Activated naive CD4-positive, alpha-beta T cell treated with anti-CD3 and anti-CD28 coated beads, Interleukin-2, amount 50 U/mL, for 24 hours (primary cell): ENCODE measurements around the gene TEX28.
"Not testable (repeated sequence)": the region's sequence is repeated elsewhere in the genome, so short reads cannot be mapped to it uniquely, and the experiment has no call there.

Experiments used
- H3K27ac Mint-ChIP-seq: one replicate; pipeline ENCODE4 v1.8.0; 2021; ENCODE audit warnings: mild to moderate bottlenecking, mixed read lengths
- H3K27me3 Mint-ChIP-seq: one replicate; pipeline ENCODE4 v1.8.0; 2021; ENCODE audit warnings: mixed read lengths
- H3K36me3 Mint-ChIP-seq: one replicate; pipeline ENCODE4 v1.8.0; 2021; ENCODE audit warnings: mixed read lengths
- H3K4me1 Mint-ChIP-seq: one replicate; pipeline ENCODE4 v1.8.0; 2021; ENCODE audit warnings: mixed read lengths
- H3K4me3 Mint-ChIP-seq: one replicate; pipeline ENCODE4 v1.8.0; 2021; ENCODE audit warnings: mild to moderate bottlenecking, mixed read lengths
- H3K9me3 Mint-ChIP-seq: one replicate; pipeline ENCODE4 v1.8.0; 2021; ENCODE audit warnings: mixed read lengths

The TEX28 gene

GRCh38 chrX:154294791-154295574 is at the start of gene TEX28:
Gene TEX28, minus strand, starts transcription at chrX:154295124. Its CDS starts 3,007 bp downstream, at chrX:154292117.
- Mint-ChIP-seq H3K9me3 (no peaks in the 10 kb centered on the region), H3K27ac (no peak within 1 kb of the TSS), H3K36me3 (no peaks in the 10 kb centered on the region), H3K4me1 (no peaks in the 10 kb centered on the region), H3K4me3 (no peak within 1 kb of the TSS), H3K27me3 (no peaks in the 10 kb centered on the region)

GRCh38 chrX:154343620-154344019 is 48.7 kb upstream of the TEX28 start:
- peaks cover 11% of the 10 kb centered on the region for H3K4me1 Mint-ChIP-seq
- not testable (repeated sequence) for H3K36me3 Mint-ChIP-seq, H3K27ac Mint-ChIP-seq

GRCh38 chrX:154343063-154343462 is 48.1 kb upstream of the TEX28 start:
- not testable (repeated sequence) for H3K4me1 Mint-ChIP-seq, H3K9me3 Mint-ChIP-seq, H3K4me3 Mint-ChIP-seq, H3K27ac Mint-ChIP-seq, H3K27me3 Mint-ChIP-seq, H3K36me3 Mint-ChIP-seq

More at GRCh38 chrX:154343620-154344019, 48.7 kb upstream of the TEX28 start:
- not testable (repeated sequence) for H3K9me3 Mint-ChIP-seq, H3K4me3 Mint-ChIP-seq, H3K27me3 Mint-ChIP-seq

GRCh38 chrX:154341399-154342298 is 46.7 kb upstream of the TEX28 start:
- not testable (repeated sequence) for H3K27ac Mint-ChIP-seq, H3K4me3 Mint-ChIP-seq

GRCh38 chrX:154334496-154334895 is 39.6 kb upstream of the TEX28 start:
- Mint-ChIP-seq H3K27ac (peak overlapping the region; percentile 26), H3K9me3 (no peaks in the 10 kb centered on the region), H3K36me3 (no peaks in the 10 kb centered on the region), H3K4me3 (no peak overlapping the region), H3K27me3 (no peaks in the 10 kb centered on the region), H3K4me1 (peaks cover 26% of the 10 kb centered on the region)

More at GRCh38 chrX:154341399-154342298, 46.7 kb upstream of the TEX28 start:
- not testable (repeated sequence) for H3K36me3 Mint-ChIP-seq, H3K9me3 Mint-ChIP-seq, H3K27me3 Mint-ChIP-seq, H3K4me1 Mint-ChIP-seq

- no peak overlapping the region for H3K4me3 Mint-ChIP-seq
These were observed 38.9 kb upstream of the TEX28 start for GRCh38 chrX:154333837-154334271.

GRCh38 chrX:154333116-154333515 is 38.2 kb upstream of the TEX28 start:
- Mint-ChIP-seq H3K9me3 (no peaks in the 10 kb centered on the region), H3K27me3 (no peaks in the 10 kb centered on the region), H3K4me3 (no peak overlapping the region), H3K36me3 (no peaks in the 10 kb centered on the region), H3K27ac (no peak overlapping the region), H3K4me1 (peaks cover 35% of the 10 kb centered on the region)

More at GRCh38 chrX:154333837-154334271, 38.9 kb upstream of the TEX28 start:
- Mint-ChIP-seq H3K4me1 (peaks cover 30% of the 10 kb centered on the region), H3K27me3 (no peaks in the 10 kb centered on the region), H3K36me3 (no peaks in the 10 kb centered on the region), H3K27ac (peak overlapping the region; percentile 83), H3K9me3 (no peaks in the 10 kb centered on the region)

- Mint-ChIP-seq H3K36me3 (no peaks in the 10 kb centered on the region), H3K27ac (no peak overlapping the region), H3K4me1 (peaks cover 40% of the 10 kb centered on the region), H3K9me3 (no peaks in the 10 kb centered on the region), H3K27me3 (no peaks in the 10 kb centered on the region), H3K4me3 (no peak overlapping the region)
These were observed 37.6 kb upstream of the TEX28 start for GRCh38 chrX:154332561-154332960.

GRCh38 chrX:154329294-154329693 is 34.4 kb upstream of the TEX28 start:
- no peaks in the 10 kb centered on the region for H3K27me3 Mint-ChIP-seq
- no peak overlapping the region for H3K4me3 Mint-ChIP-seq
- peaks cover 60% of the 10 kb centered on the region for H3K4me1 Mint-ChIP-seq
- no peaks in the 10 kb centered on the region for H3K36me3 Mint-ChIP-seq
- no peaks in the 10 kb centered on the region for H3K9me3 Mint-ChIP-seq
- H3K27ac Mint-ChIP-seq = no peak overlapping the region

GRCh38 chrX:154328646-154329045 is 33.7 kb upstream of the TEX28 start:
- H3K4me3 Mint-ChIP-seq = peak overlapping the region; percentile 1
- H3K36me3 Mint-ChIP-seq = no peaks in the 10 kb centered on the region
- H3K4me1 Mint-ChIP-seq = peaks cover 53% of the 10 kb centered on the region
- H3K27me3 Mint-ChIP-seq = no peaks in the 10 kb centered on the region
- no peaks in the 10 kb centered on the region for H3K9me3 Mint-ChIP-seq
- H3K27ac Mint-ChIP-seq = no peak overlapping the region

GRCh38 chrX:154327038-154327820 is 32.3 kb upstream of the TEX28 start:
- peaks cover 51% of the 10 kb centered on the region for H3K4me1 Mint-ChIP-seq
- no peaks in the 10 kb centered on the region for H3K27me3 Mint-ChIP-seq
- peak overlapping the region; percentile 90 for H3K27ac Mint-ChIP-seq
- H3K9me3 Mint-ChIP-seq = no peaks in the 10 kb centered on the region
- H3K36me3 Mint-ChIP-seq = no peaks in the 10 kb centered on the region
- H3K4me3 Mint-ChIP-seq = peak overlapping the region; percentile 72

GRCh38 chrX:154325541-154325940 is 30.6 kb upstream of the TEX28 start:
- peak overlapping the region; percentile 35 for H3K27ac Mint-ChIP-seq
- no peaks in the 10 kb centered on the region for H3K27me3 Mint-ChIP-seq
- no peak overlapping the region for H3K4me3 Mint-ChIP-seq

GRCh38 chrX:154323537-154323936 is 28.6 kb upstream of the TEX28 start:
- Mint-ChIP-seq H3K4me3 (no peak overlapping the region), H3K27me3 (no peaks in the 10 kb centered on the region), H3K36me3 (no peaks in the 10 kb centered on the region), H3K4me1 (peaks cover 54% of the 10 kb centered on the region), H3K9me3 (no peaks in the 10 kb centered on the region), H3K27ac (no peak overlapping the region)

More at GRCh38 chrX:154325541-154325940, 30.6 kb upstream of the TEX28 start:
- Mint-ChIP-seq H3K4me1 (peaks cover 60% of the 10 kb centered on the region), H3K9me3 (no peaks in the 10 kb centered on the region), H3K36me3 (no peaks in the 10 kb centered on the region)

GRCh38 chrX:154322890-154323289 is 28.0 kb upstream of the TEX28 start:
- Mint-ChIP-seq H3K9me3 (no peaks in the 10 kb centered on the region), H3K4me3 (no peak overlapping the region), H3K36me3 (no peaks in the 10 kb centered on the region), H3K27ac (no peak overlapping the region), H3K27me3 (no peaks in the 10 kb centered on the region), H3K4me1 (peaks cover 50% of the 10 kb centered on the region)

GRCh38 chrX:154321594-154321993 is 26.7 kb upstream of the TEX28 start:
- Mint-ChIP-seq H3K27me3 (no peaks in the 10 kb centered on the region), H3K4me3 (peak overlapping the region; percentile 42), H3K27ac (no peak overlapping the region), H3K4me1 (peaks cover 46% of the 10 kb centered on the region), H3K36me3 (no peaks in the 10 kb centered on the region), H3K9me3 (no peaks in the 10 kb centered on the region)
